Activated naive CD4-positive, alpha-beta T cell treated with Interleukin-2 at 50 U/mL for 16 hours (primary cell): Measurements from ENCODE around the gene TBC1D1.
"Not testable (repeated sequence)": the region's sequence is repeated elsewhere in the genome, so short reads cannot be mapped to it uniquely, and the experiment has no call there.

Source experiments
- DNase-seq: peaks from one replicate; pipeline ENCODE4 v3.0.0-alpha.2; 2020

The TBC1D1 gene

DNA sequence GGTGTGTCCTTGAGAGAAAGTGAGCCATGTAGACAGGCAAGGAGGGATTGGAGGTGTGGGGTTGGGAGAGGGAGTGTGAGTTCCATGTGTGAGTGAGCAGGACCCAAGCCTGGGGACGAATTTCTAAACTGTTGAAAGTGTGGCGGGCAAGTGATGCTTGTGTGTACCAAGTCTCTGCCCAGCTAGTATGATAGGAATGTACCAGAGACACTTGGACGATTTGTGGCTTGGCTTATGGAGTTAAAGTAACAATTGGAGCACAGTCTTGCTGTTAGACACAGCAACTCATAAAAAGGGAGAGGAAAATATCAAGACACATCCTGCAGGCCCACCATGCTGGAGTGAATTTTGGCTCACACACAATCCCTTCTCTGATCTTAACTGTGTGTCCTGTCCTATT is 77.9 kb downstream of the TBC1D1 start:
- DNase-seq: no peak

DNA sequence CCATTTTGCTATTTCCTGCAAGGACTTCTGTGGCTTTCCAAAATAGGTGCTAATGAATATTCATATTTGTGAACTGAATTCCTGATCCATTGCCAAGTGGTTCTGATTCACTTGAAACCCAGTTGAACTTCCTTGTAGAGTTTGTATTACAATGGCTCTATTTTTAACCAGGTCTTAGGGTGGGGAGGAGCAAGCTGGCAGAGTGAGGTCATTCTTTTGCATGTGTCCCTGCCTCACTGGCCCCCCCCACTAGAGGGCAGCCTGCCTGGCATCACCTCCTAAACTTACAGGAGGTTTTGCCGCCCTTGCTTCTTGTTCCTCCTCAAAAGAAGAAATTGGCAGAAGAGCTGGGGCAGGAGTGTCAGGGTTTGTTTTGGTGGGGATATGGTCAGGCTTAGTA is 79.8 kb downstream of the TBC1D1 start:
- peak; percentile 72 for DNase-seq

DNA sequence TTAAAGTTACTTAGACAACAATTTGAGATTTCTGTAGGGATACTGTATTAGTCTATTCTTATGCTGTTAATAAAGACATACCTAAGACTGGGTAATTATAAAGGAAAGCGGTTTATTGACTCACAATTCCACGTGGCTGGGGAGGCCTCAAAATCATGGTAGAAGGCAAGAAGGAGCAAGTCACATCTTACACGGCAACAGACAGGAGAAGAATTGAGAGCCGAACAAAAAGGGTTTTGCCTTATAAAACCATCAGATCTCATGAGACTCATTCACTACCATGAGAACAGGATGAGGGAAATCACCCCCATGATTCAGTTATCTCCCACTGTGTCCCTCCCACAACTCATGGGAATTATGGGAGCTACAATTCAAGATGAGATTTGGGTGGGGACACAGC is 80.3 kb downstream of the TBC1D1 start:
- DNase-seq: no peak

DNA sequence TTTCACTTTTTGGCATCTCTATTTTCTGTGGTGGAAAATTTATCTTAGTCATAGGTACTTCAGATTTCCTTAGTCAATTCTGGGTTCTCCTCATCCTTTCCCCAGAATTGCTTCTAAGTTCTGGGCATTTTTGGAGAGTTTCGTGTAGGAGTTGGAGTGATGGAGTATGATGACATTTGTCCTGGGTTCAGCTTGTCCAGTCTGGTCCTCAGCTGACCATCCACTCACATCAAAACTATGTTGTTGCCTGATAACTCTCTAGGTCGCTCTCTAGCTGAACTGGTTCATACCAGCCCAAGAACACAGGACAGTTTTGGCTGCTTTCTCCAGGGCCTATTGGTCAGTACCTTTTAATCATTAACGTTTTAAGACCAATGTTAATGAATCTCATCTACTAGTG is 82.6 kb downstream of the TBC1D1 start:
- DNase-seq: no peak

DNA sequence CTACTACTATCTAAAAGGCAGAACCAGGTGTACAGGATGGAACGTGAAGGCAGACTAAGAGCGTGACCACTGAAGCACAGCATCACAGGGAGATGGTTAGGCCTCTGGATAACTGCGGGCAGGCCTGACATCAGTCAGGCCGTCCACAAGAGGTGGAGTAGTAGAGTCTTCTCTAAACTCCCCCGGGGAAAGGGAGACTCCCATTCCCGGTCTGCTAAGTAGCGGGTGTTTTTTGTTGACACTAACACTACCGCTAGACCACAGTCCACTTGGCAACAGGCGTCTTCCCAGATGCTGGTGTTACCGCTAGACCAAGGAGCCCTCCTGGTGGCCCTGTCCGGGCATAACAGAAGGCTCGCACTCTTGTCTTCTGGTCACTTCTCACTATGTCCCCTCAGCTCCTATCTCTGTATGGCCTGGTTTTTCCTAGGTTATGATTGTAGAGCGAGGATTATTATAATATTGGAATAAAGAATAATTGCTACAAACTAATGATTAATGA is 84.5 kb downstream of the TBC1D1 start:
- not testable (repeated sequence) for DNase-seq

DNA sequence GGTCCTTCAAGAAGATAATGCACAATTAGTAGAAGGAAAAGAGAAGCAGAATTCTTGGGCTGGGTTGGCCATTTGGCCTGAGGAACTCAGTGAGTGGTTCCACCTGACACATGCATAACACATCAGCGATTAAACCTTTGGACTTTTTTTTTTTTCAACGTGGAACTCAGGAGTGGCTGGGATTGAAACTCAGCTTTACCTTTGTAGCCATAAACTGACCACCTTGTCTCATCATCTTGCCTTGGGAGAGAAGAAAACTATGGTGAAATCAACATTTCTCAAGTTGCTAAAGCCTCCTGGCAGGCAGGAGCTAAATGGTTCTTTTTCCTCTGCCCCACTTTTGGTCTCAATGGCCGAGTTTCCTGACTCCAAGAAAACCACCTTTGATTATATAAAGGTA is 85.6 kb downstream of the TBC1D1 start:
- DNase-seq: no peak

DNA sequence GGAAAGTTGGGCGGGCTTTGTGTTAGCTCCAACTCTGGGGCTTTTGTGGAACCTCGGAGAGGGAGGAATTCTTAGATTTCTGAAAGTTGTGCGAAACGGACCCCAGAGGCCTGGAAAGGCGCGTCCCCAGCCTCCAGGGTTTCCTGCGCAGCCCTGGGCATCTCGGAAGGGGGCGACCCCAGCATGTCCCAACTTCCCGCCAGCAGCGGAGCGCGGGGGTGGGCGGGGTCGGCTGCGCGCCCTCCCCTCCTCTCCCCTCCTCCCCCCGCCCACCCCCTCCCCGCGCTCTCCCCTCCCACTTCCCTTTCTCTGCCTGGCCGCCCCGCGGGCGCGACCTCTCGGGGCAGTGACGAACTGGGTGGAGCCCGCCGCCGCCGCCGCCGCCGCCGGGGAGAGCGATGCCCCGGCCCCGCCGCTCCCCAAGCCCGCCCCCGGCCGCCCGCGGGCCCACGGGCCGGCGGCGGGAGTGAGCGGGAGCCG is 86.1 kb downstream of the TBC1D1 start:
- DNase-seq: peak; percentile 77

DNA sequence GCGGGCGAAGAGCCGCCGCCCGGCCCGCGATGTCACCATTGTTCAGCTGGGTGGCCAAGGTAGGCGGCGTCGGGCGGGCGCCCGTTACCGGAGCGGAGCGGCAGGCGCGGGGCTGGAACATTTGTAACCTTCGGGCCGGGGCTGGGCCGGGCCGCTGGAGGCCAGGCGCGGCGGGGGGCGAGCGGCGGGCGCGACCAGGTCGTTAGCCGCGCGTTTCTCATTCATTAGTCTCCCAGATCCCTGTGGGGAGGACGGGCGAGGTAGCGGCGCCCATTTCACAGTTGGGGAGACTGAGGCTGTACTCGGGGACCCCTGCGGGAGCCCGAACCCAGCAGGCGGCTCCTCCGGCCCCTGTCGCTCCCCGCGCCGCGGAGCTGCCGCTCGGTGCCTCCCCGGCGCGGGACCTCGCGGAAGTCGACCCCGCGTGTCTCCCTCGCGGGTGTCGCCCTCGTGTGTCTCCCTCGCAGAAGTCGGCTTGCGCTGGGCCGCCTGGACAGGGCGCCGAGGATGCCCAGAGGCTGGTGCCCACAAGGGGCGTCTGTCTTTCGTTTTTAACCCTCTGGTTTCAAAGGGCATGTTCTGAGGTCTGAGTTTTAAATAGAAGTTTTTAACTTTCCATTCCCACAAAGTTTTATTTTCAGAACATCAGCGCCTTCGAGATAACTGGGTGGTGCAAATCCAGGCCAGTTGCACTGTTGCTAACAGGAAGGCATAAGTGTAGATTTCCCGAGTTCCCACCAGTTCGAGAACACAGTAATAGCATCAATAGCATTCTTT is 86.8 kb downstream of the TBC1D1 start:
- peak; percentile 72 for DNase-seq

DNA sequence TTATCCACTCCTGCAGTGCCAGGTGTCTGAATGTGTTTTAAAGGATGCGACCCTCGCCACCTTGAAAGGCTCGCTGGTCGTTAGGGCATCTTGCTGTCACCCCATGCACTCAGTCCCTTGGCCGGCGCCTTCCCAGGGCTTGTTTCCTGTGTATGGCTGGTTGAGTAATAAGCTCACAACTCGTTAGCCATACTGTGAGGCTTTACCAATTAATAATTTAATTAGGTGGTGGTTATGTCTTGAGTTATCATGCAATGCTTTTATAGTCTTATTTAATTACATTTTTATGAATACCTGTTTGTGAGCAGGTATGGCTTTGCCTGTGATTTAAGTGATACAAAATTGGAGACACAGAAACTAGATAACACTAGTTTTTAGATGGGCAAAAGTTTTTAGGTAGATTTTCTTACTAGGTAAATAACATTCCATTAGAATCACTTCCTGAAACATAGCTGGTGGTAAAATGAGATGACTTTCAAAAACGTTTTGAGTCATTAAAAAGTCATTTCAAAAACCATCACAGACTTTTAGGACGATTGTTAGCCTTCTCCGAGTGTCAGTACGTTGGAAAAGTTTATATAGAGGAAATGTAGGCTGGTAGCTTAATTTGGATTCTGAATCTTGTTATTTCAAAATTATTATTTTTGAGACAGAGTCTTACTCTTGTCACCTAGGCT is 87.5 kb downstream of the TBC1D1 start:
- DNase-seq: peak; percentile 28

DNA sequence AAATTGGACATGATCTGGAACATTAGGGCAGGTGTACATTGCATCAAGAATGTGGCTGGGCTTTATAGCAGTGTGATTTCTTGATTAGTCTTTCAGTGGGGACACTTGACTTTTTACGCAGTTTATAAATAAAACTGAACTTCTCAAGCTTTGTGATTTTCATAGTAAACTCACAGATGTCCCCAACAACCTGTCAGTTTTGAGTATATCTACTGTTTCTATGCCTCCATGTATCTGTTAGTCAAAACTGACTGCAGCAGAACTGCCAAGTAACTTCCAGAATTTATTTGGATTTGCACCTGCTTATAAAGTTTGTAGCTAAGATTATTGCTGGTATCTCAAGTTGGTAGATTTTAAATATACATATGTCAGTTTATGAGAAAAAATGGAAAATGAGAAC is 89.4 kb downstream of the TBC1D1 start:
- no peak for DNase-seq

DNA sequence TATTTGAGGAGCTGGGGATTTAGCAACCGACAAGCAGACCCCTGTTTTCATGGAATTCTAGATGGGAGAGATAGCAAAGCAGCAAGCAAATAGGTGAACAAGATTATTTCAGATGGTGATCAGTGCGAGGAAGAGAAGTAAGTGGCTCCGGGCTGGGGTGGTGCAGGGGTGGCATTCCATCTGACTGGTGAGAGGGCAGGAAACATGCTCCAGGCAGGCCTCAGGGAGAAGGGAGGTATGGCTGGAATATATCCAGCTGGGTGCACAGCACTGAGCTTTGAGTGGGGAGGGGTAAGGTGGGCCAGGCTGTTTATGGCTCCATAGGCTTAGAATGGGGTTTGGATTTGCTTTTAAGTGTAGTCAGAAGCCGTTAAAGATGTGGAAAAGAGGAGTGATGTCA is 90.5 kb downstream of the TBC1D1 start:
- no peak for DNase-seq

DNA sequence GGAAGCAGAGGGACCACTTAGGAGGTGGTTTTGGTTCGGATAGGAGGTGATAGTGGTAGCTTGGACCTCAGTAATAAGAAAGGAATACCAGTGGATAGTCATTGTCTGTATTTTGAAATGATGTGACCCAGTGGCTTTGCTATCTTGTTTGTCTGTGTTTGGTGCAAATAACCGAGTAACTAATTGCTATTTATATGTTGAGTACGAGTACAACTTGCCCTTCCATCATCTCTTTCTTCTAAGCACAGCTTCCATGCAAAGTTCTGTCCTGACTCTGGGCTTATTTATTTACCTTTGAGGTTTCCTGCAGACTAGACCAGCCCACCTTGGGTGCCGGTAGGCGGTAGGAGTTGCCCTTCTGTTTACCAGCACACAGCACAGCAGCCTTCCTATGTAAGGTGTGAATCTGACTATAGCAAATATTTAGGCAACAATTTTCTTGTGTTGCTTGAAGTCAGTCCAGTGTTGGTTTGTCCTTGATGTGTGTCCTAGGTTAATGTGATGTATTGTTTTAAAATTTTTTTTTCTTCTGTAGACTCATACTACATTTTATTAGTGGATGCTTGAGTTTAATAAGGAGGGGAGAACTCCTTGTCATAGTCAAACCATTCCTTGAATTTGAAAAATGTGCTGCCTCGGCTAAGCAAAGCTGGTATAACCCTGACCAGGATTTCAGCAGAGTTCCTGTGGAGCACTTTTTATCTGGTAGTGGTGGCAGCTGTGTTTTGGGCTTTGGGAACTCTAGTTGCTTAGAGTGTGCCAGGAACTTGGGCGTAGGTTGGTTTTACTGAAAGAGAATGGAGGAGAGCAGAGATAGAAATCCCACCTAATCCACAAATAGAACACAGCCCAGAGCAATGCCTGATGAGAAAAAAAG is 91.2 kb downstream of the TBC1D1 start:
- DNase-seq: no peak

DNA sequence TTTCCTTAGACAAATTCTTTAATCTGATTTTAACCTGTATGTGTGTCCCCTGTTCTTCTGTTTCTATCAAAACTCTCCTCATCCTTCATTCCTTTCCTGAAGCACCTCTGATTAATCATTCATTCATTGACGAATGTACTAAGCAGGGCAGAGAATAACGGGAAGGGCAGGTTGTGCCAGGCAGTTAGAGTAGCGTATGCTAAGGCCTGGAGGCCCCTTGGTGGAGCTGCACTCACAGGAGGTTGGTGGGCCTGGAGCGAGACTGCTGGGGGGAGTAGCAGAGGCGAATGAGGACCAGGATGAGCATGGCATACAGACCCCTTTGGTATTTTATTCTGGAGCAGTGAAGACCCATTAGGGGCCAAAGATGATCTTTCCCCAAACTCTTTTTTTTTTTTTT is 91.9 kb downstream of the TBC1D1 start:
- no peak for DNase-seq

DNA sequence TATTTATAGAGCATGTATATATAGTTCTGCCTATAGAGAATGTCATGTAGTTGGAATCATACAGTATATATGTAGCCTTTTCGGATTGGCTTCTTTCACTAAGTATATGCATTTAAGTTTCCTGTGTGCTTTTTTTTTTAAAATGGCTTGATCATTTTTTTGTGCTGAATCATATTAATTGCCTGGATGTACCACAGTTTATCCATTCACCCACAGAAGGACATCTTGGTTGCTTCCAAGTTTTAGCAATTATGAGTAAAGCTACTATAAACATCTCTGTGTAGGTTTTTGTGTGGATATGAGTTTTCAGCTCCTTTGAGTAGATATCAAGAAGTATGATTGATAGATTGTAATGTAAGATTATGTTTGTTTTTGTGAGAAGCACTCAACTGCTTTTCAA is 93.1 kb downstream of the TBC1D1 start:
- no peak for DNase-seq

DNA sequence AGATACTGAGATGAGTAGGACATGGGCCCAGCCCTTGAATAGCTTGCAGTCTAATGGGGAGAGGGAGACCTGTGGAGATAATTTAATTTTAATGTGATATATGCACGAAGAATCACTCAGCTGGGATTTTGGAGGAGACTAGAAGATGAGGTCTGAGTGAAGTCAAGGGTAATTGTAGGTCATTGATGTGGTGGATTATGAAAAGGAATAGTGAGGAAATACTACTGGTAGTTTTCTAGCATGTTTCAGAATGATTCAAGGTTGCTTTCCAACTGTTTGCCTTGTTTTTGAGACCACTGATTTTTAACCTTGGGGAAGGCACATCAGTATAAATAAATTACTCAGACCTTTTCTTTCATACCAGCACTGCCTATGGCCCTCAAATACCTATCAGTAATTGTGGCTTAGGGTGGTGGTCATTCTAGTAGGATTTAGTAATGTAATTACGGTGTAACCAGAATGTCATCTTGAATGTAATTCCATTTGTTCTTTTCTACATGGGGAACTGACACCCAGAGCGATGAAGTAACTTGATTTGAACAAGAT is 94.9 kb downstream of the TBC1D1 start:
- no peak for DNase-seq

DNA sequence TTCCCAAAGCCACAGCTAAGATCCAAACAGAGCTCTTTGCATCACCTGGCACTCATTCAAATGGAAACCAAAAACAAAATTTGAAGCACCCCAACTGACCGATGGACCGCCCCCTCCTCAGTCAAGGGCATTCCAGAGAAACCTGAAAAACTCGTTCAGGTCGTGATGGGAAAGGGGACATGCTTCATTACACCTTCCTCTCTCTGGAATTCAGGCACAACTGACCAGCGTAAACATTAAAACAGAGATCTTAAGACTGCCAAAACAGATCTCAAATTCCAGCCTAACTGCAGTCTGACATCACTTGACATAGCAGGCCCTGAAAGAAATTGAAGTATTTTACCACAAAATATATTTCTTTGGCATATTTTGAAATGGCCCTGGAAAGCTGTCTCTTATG is 97.8 kb downstream of the TBC1D1 start:
- no peak for DNase-seq

DNA sequence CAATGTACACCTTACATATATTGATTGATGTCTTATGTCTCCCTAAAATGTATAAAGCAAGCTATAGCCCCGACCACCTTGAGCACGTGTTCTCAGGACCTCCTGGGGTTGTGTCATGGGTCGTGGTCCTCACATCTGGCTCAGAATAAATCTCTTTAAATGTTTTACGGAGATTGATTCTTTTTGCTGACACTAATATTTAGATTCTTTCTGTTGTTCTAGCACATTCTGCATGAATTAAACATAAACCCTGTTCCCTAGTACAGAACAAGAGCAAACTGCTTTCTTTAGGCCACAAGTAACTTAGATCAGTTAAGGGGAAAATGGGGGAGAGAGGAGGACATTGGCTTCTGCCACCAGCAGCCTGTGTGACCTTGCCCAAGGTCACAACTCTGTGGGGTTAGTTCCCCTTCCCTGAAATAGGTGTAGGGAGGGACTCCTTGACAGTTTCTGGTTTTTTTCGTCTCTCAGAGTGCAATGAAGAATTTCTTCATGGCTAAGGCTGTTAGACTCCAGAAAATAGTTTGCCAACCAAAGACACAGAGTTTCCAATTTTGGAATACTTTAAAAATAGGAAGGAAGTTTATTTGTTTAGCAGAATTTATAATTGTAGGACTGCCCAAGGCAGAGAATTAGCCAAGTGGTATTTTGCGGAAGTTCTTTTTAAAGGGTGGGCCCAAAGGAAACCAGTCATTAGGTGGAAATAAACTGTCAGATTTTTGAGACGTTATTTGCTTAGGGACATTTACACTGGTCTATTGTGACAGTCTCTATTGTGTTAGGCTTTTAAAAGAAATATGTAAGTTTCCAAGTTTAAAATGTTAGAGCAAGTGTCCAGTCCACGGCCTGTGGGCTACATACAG is 98.7 kb downstream of the TBC1D1 start:
- no peak for DNase-seq

DNA sequence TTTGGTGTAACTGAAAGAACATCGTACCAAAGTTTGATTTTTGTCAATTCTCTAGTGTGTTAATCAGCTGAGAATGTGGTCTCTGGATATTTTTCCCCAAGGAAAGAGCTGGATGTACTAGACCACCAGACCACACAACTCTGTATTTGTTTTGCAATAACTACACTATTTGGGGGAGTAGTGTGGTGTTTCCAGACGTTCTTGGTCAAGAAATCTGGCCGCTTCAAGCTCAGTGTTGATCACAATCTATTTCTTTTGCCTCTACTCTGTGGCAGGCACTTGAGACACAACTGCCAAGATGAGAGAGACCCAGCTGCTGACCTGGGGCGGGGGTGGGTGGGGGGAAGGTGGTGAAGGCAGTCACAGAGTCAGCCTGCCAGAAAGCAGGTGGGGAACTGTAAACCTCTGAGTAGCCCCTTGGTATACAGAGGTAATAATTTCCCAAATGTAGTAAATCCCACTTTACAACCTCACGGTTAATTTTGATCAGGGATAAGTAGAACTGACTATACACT is 99.9 kb downstream of the TBC1D1 start:
- DNase-seq: no peak

DNA sequence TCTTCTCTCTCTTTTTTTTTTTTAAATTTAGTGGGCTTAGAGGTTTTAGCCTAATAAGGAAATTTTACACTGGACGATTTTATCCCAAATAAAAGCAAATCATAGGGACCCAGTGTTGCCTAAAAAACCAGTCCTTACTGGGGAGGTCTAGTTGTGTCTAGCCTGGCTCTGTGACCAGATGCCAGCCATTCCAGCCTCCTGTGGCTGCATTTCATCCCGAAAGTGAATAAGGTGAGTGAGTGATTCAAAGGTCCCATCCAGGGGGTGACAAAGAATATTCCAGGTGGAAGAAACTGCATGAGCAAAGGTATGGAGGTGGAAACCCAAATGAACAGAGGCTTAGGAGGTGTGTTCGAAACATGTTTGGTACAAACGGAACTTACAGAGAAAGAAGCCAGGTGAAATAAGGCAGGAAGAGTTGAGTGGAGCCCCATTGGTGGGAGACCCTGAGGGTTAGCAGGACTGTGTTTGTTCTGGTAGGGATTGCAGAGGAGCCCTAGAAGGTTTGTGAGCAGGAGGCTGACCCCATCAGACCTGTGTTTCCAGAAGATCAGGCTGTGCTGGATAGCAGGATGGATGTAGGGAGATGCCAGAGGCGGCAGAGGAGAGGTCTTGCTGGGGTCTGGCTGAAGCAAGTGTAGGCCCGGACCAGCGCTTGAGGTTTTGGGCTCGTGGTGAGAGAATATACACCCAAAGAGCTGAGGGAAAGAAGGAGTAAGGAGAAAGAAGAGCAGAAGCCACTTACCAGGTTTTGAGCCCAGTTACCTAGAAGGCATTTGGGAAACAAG is 100.9 kb downstream of the TBC1D1 start:
- DNase-seq: no peak

DNA sequence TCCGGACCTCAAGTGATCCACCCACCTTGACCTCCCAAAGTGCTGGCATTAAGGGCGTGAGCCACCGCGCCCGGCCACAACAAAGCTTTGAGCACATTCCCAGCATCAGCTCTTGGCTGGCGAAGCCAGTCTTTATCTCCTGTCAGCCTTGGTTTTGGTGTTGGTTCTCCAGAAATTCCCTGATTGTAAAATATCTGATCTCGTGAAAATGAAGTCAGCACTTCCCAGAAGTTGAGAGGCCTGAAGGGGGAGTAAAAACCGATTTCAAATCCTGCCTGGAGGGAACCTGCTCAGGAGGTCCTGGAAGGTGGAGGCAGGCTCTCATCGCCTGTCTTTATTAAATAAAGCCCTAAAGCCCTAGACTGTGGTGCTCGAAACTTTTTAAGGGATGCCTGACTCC is 102.9 kb downstream of the TBC1D1 start:
- no peak for DNase-seq

DNA sequence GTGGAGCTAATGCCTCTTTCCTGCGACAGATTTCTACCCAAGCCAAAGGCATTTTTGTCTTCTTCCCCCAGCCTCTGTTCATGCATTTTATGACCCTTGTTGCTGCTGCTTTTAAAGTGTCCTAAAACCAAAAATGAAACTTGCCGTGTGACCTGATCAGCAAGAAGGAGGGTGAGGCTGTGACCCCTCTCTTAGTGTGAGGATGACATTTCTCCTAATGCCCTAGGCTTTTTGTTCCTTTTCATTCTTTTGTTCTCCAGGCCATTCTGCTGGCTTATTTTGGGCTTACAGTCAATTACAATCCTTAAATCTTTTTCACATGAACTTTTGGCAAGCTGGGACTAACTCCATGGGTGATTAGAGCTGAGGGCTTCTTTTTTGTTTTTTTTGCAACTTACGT is 103.7 kb downstream of the TBC1D1 start:
- DNase-seq: no peak
